Ovary (tissue), 3 donors: ENCODE measurements around the gene TLE2.

ENCODE experiments used
- POLR2A ChIP-seq: fragments of 450-650 bp; IDR thresholded peaks from one replicate; pipeline ENCODE4 v1.6.1; 2017; ENCODE audit warnings: antibody characterized with exemption, mild to moderate bottlenecking, moderate library complexity
- TF ChIP-seq, protein P1 (sequence below), 3 donors: fragments of 450-650 bp in 2 of 3; fragments of 200-600 bp in 1 of 3; IDR thresholded peaks; one replicate each; pipeline versions ENCODE4 v1.5.1 to v1.8.0; 2016 to 2022; ENCODE audit warnings: antibody characterized with exemption in 3 of 3, mild to moderate bottlenecking in 1 of 3
- donor health status: DM: no; HTN: no; CAD: no.

DNA sequence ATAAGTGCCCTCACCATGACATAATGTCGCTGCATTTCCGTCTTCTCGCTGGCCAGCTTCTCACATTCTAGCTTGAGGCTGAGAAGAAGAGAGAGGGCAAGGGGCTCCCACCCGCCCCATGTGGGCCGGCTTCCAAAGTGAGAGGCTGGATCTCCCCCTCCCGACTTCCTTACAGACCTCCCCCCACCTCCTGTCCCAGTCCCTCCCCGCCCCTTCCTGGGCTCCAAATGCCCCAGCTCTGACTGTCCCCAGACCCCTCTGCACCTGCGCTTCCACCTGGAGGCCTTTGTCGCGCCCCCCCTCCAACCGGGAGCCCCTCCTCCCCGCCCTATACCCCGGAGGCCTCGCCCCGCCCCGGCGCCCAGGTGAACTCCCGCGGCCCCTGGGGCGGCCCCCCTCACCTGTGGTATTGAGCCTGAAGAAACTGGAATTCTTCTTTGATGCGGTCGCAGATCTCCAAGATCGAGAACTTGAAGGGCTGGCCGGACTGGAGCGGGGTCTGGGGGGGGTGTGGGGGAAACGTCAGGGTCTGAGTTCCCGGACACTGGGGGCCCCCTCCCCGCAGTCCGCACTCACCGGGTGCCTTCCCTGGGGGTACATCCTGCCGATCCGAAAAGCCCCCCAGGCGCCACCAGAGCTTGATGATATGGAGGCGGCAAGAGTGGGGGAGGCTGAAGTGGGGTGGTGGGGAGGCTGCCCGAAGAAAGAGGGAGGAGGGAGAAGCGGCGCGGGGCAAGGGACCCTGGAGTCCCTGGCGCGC, 595 bp downstream of the TLE2 start:
- no peak for TF ChIP-seq POLR2A
- TF ChIP-seq, protein P1, sequence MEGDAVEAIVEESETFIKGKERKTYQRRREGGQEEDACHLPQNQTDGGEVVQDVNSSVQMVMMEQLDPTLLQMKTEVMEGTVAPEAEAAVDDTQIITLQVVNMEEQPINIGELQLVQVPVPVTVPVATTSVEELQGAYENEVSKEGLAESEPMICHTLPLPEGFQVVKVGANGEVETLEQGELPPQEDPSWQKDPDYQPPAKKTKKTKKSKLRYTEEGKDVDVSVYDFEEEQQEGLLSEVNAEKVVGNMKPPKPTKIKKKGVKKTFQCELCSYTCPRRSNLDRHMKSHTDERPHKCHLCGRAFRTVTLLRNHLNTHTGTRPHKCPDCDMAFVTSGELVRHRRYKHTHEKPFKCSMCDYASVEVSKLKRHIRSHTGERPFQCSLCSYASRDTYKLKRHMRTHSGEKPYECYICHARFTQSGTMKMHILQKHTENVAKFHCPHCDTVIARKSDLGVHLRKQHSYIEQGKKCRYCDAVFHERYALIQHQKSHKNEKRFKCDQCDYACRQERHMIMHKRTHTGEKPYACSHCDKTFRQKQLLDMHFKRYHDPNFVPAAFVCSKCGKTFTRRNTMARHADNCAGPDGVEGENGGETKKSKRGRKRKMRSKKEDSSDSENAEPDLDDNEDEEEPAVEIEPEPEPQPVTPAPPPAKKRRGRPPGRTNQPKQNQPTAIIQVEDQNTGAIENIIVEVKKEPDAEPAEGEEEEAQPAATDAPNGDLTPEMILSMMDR (IDR thresholded peaks at IDR 0.05): no peak
